ENCODE data around the gene ARNT2.

The ARNT2 gene

GRCh38 chr15:80442728-80443403 lies 38.7 kb downstream of the ARNT2 start:
- no peak for DNase-seq (ENCODE audit: low read depth)

GRCh38 chr15:80444680-80445251 lies 40.6 kb downstream of the ARNT2 start:
- DNase-seq (ENCODE audit: low read depth): no peak

- DNase-seq (ENCODE audit: low read depth): no peak
Measured at GRCh38 chr15:80445300-80446041, 41.3 kb downstream of the ARNT2 start.

GRCh38 chr15:80447077-80447476 lies 42.9 kb downstream of the ARNT2 start:
- DNase-seq (ENCODE audit: low read depth): no peak

GRCh38 chr15:80449825-80450224 lies 45.6 kb downstream of the ARNT2 start:
- DNase-seq (ENCODE audit: low read depth): no peak

- DNase-seq (ENCODE audit: low read depth): no peak
Measured at GRCh38 chr15:80450811-80451321, 46.7 kb downstream of the ARNT2 start.

GRCh38 chr15:80452166-80452565 lies 48.0 kb downstream of the ARNT2 start:
- no peak for DNase-seq (ENCODE audit: low read depth)

GRCh38 chr15:80455051-80455648 lies 51.0 kb downstream of the ARNT2 start:
- no peak for DNase-seq (ENCODE audit: low read depth)

- DNase-seq (ENCODE audit: low read depth): peak; percentile 14
Measured at GRCh38 chr15:80455668-80456442, 51.7 kb downstream of the ARNT2 start.

- no peak for DNase-seq (ENCODE audit: low read depth)
Measured at GRCh38 chr15:80456517-80457492, 52.6 kb downstream of the ARNT2 start.

- no peak for DNase-seq (ENCODE audit: low read depth)
Measured at GRCh38 chr15:80457896-80458295, 53.7 kb downstream of the ARNT2 start.

GRCh38 chr15:80458580-80458979 lies 54.4 kb downstream of the ARNT2 start:
- no peak for DNase-seq (ENCODE audit: low read depth)

- DNase-seq (ENCODE audit: low read depth): no peak
Measured at GRCh38 chr15:80459380-80459779, 55.2 kb downstream of the ARNT2 start.

- DNase-seq (ENCODE audit: low read depth): no peak
Measured at GRCh38 chr15:80459818-80460217, 55.6 kb downstream of the ARNT2 start.

- DNase-seq (ENCODE audit: low read depth): no peak
Measured at GRCh38 chr15:80461356-80462095, 57.3 kb downstream of the ARNT2 start.

GRCh38 chr15:80462111-80462510 lies 57.9 kb downstream of the ARNT2 start:
- DNase-seq (ENCODE audit: low read depth): no peak

- no peak for DNase-seq (ENCODE audit: low read depth)
Measured at GRCh38 chr15:80462836-80463512, 58.8 kb downstream of the ARNT2 start.

- DNase-seq (ENCODE audit: low read depth): no peak
Measured at GRCh38 chr15:80464951-80465625, 60.9 kb downstream of the ARNT2 start.

GRCh38 chr15:80465626-80466005 lies 61.4 kb downstream of the ARNT2 start:
- DNase-seq (ENCODE audit: low read depth): no peak

Data from stimulated activated CD8-positive, alpha-beta memory T cell treated with anti-CD3 and anti-CD28 coated beads, Interleukin-15, amount 100 ng/mL, for 1 hour (primary cell).